Measurements from ENCODE around the gene IL1F10. TPM values are rescaled to one million over a fixed set of nuclear protein-coding genes. Genes with fewer than 3 reads are reported as not detected.

IL1F10 gene
- total and polyA plus RNA-seq, 2 donors (not counting 3 experiments of a cell fraction or from before 2014, with no cell fraction given) = not detected

DNA sequence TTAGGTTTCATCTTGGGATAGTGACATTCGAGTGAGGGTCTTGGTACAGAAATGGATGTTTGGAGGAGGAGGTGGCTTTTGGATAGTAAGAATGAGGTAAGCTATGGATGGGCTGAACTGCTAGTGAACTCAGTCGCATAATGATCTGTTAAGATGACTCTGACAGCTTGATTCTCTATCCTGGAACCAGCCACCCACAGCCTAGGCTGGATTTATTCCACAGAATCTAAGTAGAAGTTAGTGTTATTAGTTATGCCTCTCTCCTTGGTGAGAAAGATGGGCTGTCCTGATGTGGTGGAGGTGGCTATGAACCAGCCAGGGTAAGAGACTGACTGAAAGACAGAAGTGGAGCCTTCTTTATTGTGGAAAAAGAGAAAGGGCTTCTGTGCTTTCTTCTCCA lies 40.1 kb upstream of the IL1F10 start:
- Histone ChIP-seq H3K4me3 (replicated peaks in 1 of 3; ENCODE audit: insufficient read depth in 1 of 3, low read depth in 1 of 3, low read length in 3 of 3) (no peak overlapping the region), H3K4me1 (ENCODE audit: control insufficient read depth, extremely low read depth, insufficient read depth, low read length) (no peaks in the 10 kb centered on the region), H3K79me2 (ENCODE audit: control insufficient read depth, insufficient read depth, low read length) (no peaks in the 10 kb centered on the region), H3K27me3 (ENCODE audit: control insufficient read depth in 2 of 2, insufficient read depth in 2 of 2, low read length in 2 of 2) (peaks cover 1 to 13% of the 10 kb centered on the region in 2 experiments), H3K36me3 (ENCODE audit: control insufficient read depth in 2 of 2, extremely low read depth in 1 of 2, insufficient read depth in 2 of 2, low read length in 2 of 2) (no peaks in the 10 kb centered on the region), H3K4me2 (ENCODE audit: insufficient read depth, low read length) (no peak overlapping the region), H4K20me1 (replicated peaks; ENCODE audit: control insufficient read depth, extremely low read depth, insufficient read depth, low read length) (no peaks in the 10 kb centered on the region), H2AFZ (ENCODE audit: low read depth, low read length) (no peak overlapping the region), H3K9me1 (replicated peaks; ENCODE audit: control insufficient read depth, extremely low read depth, insufficient read depth, low read length) (no peaks in the 10 kb centered on the region), H3K9ac (replicated peaks; ENCODE audit: extremely low read depth, insufficient read depth, low read length) (no peak overlapping the region), H3K9me3 (replicated peaks; ENCODE audit: control insufficient read depth, insufficient read depth, low read length) (no peaks in the 10 kb centered on the region), H3K27ac (ENCODE audit: insufficient read depth, low read depth, low read length) (no peak overlapping the region)
- BruUV-seq (replicated peaks) = no TSS peak
- ChIA-PET POLR2A (no interaction called here), CTCF (interaction anchor here (1.0 kb wide), 2 partner anchors 10 to 69 kb away, joined by 3 read pairs; no protein-coding TSS in a partner anchor)
- dilution Hi-C loops (cut with MboI; ENCODE audit: extremely low pct_ligation_motif_present, low sequenced_read_pairs) (no loop called here), intact Hi-C loops (cut with micrococcal nuclease) (no loop called here)
- TF ChIP-seq JUN (IDR thresholded peaks at IDR 0.05; ENCODE audit: borderline replicate concordance, insufficient read depth, insufficient read length, low read depth) = no peak
- no peak for TF ChIP-seq EZH2 (IDR thresholded peaks at IDR 0.05; ENCODE audit: borderline replicate concordance, low read depth, low read length, severe bottlenecking)
- no peak for TF ChIP-seq POLR2A (IDR thresholded peaks at IDR 0.05; ENCODE audit: low read depth, low read length)
- no peak for TF ChIP-seq FOS (IDR thresholded peaks at IDR 0.05; ENCODE audit: borderline replicate concordance, insufficient read depth, low read length)
- no peak for TF ChIP-seq POLR2AphosphoS5 (IDR thresholded peaks at IDR 0.05; ENCODE audit: insufficient read depth, low read depth, low read length)
- TF ChIP-seq, protein P1, sequence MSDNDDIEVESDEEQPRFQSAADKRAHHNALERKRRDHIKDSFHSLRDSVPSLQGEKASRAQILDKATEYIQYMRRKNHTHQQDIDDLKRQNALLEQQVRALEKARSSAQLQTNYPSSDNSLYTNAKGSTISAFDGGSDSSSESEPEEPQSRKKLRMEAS (IDR thresholded peaks at IDR 0.05; ENCODE audit: insufficient read depth, insufficient read length) = no peak
- TF ChIP-seq, protein P2, sequence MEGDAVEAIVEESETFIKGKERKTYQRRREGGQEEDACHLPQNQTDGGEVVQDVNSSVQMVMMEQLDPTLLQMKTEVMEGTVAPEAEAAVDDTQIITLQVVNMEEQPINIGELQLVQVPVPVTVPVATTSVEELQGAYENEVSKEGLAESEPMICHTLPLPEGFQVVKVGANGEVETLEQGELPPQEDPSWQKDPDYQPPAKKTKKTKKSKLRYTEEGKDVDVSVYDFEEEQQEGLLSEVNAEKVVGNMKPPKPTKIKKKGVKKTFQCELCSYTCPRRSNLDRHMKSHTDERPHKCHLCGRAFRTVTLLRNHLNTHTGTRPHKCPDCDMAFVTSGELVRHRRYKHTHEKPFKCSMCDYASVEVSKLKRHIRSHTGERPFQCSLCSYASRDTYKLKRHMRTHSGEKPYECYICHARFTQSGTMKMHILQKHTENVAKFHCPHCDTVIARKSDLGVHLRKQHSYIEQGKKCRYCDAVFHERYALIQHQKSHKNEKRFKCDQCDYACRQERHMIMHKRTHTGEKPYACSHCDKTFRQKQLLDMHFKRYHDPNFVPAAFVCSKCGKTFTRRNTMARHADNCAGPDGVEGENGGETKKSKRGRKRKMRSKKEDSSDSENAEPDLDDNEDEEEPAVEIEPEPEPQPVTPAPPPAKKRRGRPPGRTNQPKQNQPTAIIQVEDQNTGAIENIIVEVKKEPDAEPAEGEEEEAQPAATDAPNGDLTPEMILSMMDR (IDR thresholded peaks at IDR 0.05; ENCODE audit: extremely low read depth in 1 of 2, insufficient read depth in 1 of 2, low read depth in 1 of 2, low read length in 2 of 2) = no peak
- TF ChIP-seq MYC (IDR thresholded peaks at IDR 0.05; ENCODE audit: low read depth, low read length) = no peak
- DNase-seq (ENCODE audit: low read depth, low spot score) (no peak), FAIRE-seq (no peak)

Measured in endothelial cell of umbilical vein (primary cell).